HG03039 (cell line): ENCODE data around the gene NCKAP5L.

ENCODE experiments used
- ATAC-seq: cut with Tn5 transposase; IDR thresholded peaks from one replicate; pipeline ENCODE4 v1.9.1; 2021; ENCODE audit warnings: mild to moderate bottlenecking, moderate library complexity; ENCODE audit not compliant: unreplicated experiment

Gene NCKAP5L

DNA sequence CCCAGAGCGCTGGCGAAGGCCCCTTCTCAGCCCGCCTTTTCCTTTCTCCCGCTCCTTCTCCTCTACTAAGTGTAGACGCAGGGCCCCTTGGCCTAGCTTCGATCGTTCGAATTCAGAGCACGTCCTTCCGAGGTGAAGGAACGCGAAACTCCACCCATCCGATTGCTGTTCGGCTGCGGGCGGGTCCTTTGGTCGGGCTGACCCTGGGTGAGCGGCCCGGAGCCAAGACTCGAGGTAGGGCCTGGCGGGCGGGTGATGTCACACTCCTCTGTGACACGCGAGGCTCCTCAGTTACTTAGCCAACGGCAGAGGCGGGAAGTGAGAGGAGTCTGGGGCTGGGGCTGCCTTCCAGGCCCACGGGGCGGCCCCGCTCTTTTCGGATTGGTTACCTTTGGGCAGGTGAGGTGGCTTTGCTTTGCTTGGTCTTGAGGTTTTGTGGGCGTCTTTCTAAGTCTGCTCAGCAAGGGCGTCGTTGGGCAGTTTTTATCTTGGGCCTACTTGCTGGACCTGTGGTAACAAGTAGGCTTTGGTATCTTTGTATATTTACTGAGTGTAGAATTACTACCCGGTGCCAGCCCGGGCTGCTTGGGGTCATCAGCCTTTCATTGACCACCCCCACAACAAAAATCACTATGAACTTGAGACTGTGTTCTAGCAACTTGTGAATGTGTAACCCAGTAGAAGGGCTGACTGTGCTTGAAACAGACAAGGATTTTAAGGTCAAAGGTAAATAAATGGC lies 86.2 kb downstream of the NCKAP5L start:
- peak; percentile 46 for ATAC-seq
